Esophagus squamous epithelium (tissue), 4 donors: ENCODE measurements around the gene RALA.

Experiments
- POLR2A ChIP-seq, 4 donors: fragments of 450-650 bp; IDR thresholded peaks; one replicate each; pipeline ENCODE4 v1.6.1; 2017; ENCODE audit warnings: antibody characterized with exemption in 4 of 4, mild to moderate bottlenecking in 4 of 4, moderate library complexity in 3 of 4
- TF ChIP-seq, protein P1 (sequence below), 6 experiments: fragments of 450-650 bp in 4 of 6; fragments of 200-600 bp in 2 of 6; sonication (generic) in 2 of 6; IDR thresholded peaks; one replicate each; pipeline ENCODE4 v1.5.1; 2016 to 2019; ENCODE audit warnings: antibody characterized with exemption in 6 of 6, mild to moderate bottlenecking in 4 of 6, moderate library complexity in 4 of 6

DNA sequence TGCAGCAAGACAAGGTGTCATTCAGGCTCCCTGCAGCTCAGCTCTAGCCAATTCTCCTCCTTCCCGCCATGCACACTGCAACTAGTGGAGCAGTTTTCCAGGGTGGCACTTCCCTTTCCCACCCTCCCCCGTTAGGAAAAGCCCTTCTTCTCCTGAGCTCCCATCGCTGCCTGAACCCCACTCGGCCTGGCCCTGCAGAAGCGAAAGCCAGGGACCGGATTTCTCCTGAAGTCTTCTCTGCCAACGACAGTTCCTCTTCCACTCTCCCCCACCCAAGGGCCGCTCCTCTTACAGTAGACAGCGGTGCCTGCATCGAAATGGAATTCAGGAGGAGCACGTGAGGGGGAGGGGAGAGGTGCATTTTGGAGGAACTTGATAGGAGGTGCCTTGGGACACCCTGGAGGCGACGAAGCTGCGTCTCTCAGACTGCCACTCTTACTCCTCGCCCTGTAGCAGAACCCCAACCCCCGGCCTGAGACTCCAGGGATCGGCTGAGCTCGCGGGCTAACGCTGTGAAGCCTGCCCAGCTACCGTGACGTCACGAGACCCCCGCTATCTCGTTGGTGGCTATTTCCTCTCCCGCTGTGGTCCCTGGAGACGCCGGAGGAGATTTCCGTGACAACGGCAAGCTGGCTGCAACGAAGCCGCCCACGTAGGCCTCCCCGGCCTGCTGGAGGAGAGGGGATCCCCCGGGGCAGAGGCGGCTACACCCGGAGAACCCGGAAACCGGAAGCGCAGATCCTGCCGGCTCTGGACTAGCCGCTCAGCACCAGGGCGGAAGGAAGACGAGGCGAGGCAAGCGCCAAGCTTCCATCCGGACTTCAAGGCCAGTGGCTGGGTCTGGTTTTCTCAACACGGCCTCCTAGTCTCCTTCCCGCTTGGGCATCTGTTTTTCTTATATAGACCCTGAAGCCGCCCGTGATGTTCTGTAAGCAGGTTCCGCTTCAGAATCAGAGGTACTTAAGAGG lies 109.7 kb downstream of the RALA start:
- TF ChIP-seq, protein P1, sequence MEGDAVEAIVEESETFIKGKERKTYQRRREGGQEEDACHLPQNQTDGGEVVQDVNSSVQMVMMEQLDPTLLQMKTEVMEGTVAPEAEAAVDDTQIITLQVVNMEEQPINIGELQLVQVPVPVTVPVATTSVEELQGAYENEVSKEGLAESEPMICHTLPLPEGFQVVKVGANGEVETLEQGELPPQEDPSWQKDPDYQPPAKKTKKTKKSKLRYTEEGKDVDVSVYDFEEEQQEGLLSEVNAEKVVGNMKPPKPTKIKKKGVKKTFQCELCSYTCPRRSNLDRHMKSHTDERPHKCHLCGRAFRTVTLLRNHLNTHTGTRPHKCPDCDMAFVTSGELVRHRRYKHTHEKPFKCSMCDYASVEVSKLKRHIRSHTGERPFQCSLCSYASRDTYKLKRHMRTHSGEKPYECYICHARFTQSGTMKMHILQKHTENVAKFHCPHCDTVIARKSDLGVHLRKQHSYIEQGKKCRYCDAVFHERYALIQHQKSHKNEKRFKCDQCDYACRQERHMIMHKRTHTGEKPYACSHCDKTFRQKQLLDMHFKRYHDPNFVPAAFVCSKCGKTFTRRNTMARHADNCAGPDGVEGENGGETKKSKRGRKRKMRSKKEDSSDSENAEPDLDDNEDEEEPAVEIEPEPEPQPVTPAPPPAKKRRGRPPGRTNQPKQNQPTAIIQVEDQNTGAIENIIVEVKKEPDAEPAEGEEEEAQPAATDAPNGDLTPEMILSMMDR (IDR thresholded peaks at IDR 0.05), result no peak
- peak in 2 of 4 donors; percentile 13 to 34 for TF ChIP-seq POLR2A (IDR thresholded peaks at IDR 0.05)
